ENCODE data around the gene FADS6.
"Not testable (repeated sequence)": the region's sequence is repeated elsewhere in the genome, so short reads cannot be mapped to it uniquely, and the experiment has no call there.

Gene FADS6

DNA sequence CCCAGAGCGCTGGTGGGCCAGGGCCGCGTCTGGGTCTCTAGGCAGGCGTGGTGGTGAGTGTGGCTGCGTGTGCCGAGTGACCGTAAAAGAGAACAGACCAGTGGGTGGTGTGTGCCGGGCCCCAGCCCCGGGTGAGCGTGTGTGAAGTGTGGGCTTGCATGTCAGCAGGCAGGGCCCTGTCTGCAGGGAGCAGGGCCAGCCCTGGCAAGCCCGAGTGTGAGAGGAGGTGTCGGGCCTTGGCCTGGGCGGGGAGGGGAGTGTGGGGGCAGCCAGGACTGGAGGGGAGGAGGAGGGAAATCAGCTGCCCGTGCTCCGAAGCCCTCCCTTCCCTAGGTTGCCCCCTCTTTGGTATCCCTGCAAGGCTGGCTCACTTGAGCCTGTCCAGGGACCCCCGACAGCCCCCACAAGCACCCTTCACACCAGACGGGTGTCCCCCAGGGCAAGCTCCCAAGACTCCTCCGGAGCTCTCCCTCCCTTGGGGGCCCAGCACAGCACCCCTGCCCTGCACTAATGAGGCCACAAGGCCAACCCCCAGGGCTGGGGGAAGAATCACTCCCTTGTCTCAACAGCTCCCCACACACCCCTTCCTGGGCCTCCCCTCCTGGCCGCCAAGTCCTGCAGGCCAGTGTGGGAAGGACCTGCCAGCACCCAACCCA lies 27.7 kb upstream of the FADS6 start:
- DNase-seq (ENCODE audit: low read depth in 2 of 3, low spot score in 1 of 3) = no peak

DNA sequence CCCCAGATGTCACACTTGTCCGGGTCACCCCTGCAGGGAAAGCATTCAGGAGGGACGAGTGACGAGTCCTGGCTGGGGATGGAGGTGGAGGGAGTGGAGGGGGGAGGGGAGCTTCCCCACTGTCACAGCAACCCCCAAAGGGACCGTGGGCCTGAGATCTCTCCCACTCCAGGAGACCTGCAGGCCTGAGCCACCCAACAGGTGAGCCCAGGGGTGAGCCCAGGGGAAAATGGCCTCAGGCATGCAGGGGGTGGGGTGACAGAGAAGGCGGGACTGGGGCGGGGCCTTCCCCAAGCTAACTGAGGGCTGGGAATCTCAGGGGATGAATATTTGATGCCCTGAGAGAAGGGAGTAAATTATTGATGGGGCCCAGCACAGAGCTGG lies 27.2 kb upstream of the FADS6 start:
- DNase-seq (ENCODE audit: low read depth in 2 of 3, low spot score in 1 of 3) = no peak

DNA sequence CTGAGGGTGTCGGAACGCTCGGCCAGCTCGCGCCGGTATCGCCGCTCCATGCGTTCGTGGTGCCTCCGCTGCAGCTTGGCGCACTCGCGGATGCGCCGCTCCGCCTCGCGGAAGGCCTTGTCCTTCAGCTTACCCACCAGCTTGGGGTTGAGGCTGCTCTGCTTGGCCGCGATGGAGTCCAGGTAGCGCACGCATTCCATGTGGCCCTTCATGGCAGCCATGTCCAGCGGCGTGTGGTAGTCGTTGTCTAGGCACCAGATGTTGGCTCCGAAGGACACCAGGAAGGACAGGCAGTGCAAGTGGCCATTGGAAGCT lies 26.8 kb upstream of the FADS6 start:
- DNase-seq (ENCODE audit: low read depth in 2 of 3, low spot score in 1 of 3) = no peak

DNA sequence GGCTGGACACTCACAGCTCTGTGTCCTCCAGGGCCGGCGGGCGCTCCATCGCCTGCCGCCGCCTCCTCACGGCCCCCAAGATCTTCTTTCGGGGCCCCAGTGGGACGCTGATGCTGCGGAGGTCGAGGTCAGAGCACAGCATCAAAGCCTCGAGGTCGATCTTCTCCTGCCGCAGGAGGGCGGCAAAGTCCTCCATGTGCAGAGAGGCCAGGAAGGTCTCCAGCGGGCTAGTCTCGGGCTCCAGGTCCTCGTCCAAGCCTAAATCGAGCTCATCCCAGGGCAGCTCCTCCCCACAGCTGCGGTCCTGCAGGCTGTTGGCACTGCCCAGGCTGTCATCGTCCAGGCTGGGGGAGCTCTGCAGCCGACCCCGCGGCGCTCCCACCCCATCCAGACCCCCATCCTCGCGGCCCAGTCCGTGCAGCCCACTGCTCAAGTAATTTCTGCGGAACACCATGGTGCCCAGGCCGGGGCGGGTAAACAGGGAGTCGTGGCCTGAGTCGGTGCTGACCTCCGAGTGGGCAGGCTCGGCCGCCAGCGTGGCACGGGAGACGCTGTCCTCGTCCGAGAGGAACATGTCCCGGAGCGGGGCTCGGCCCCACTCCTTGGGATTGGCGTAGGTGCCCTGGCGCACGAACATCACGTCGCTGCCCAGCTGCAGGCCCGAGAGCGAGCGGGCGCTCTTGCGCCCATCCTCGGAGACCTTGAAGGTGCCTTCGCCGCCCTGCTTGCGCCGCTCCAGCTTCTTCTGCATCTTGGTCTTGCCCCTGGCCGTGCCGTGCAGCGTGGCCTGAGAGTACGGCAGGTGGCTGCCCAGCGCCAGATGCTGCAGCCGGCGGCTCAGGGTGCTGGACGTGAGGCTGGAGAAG lies 26.2 kb upstream of the FADS6 start:
- no peak for DNase-seq (ENCODE audit: low read depth in 2 of 3, low spot score in 1 of 3)

DNA sequence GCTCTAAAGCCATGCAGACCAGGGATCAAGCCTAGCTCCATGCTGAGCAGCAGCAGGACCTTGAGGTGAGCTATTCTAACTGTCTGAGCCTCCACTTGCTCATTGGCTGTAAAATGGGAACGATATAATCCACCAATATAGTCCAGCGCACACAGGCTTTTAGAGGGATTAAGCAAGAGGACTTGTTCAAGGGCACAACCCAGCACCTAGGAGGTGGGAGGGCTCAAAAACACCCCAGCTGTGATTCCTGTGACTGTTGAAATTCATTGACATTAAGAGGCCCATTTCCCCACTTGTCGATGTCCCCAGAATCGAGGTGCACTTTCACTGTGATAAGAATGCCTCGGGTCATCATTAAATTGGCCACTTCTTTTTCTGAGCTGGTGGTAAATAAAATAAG lies 25.5 kb upstream of the FADS6 start:
- DNase-seq (ENCODE audit: low read depth in 2 of 3, low spot score in 1 of 3) = no peak

DNA sequence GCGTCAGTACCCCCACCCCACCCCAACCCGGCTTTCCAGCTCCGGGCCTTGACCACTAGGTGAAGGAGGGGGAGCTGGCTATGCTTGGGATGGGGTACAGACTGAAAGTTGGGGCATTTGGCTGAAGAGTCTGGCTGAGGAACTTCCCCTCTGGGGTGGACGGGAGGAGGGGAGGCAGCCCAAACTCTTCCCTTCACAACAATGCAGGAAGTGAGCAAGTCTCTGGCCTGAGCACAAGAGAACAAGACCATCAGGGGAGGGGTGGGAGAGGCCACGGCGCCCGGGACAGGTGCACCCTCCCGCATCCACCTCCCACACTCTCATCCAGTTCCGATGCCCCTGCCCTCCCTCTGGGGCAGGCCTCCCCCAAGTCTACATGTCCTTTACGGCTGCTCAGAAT lies 24.0 kb upstream of the FADS6 start:
- DNase-seq (ENCODE audit: low read depth in 2 of 3, low spot score in 1 of 3) = no peak

DNA sequence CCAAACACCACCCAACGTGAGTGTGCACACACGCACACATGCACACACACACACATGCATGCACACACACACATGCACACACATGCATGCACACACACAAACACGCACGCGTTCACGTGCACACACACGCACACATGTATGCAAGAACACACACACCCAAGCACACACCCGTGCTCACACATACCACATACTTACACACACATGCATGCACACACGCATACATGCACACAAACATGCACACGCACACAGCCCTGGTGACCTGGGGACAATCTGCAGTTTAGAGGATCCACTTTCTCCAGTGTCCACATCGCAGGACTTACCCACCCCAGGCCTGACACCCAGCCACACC lies 23.4 kb upstream of the FADS6 start:
- no peak for DNase-seq (ENCODE audit: low read depth in 2 of 3, low spot score in 1 of 3)

DNA sequence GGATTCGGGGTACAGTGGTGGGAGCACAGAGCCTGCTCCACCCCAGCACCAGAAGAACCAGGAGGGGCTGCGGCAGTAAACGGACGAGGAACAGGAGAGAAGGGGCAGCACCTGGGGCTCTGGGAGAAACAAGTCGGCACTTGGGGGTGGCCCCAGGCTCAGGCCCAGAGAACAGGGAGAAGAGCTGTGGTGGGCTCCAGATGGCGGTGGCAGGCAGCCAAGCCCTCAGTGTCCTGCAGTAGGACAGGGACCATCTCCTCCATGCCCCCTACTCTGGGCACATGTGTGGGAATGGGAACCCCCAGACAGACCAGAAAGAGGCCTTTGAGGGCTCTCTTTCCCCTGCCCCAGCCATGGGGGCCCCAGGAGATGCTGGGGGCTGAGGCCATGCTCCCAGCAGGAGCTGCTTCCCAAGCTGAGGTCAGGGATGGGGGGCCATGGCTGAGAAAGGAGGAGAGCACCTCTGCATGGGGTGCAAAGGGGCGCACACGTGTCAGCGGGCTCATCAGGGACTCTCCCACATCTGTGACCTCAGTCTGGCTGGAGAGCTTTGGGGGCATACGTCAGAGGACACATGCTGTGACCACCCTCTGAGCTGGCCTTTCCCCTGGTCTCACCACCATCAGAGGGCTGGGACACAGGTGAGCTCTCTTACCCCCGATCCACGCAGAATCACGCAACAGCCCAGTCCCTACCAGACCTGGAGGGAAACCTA lies 22.9 kb upstream of the FADS6 start:
- no peak for DNase-seq (ENCODE audit: low read depth in 2 of 3, low spot score in 1 of 3)

DNA sequence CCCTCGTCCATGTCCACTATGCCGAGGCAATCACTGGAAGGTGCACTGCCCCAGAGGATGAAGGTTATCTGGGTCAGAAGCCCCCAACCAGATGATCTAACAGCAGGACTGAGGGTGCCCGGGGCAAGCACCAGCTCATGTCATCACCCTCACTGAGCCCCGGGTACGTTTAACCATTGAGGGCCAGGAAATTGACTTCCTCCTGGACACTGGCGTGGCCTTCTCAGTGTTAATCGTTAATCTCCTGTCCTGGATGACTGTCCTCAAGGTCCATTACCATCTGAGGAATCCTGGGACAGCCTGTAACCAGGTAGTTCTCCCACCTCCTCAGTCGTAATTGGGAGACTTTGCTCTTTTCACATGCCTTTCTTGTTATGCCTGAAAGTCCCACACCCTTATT lies 18.0 kb upstream of the FADS6 start:
- DNase-seq (ENCODE audit: low read depth in 2 of 3, low spot score in 1 of 3) = not testable (repeated sequence)

DNA sequence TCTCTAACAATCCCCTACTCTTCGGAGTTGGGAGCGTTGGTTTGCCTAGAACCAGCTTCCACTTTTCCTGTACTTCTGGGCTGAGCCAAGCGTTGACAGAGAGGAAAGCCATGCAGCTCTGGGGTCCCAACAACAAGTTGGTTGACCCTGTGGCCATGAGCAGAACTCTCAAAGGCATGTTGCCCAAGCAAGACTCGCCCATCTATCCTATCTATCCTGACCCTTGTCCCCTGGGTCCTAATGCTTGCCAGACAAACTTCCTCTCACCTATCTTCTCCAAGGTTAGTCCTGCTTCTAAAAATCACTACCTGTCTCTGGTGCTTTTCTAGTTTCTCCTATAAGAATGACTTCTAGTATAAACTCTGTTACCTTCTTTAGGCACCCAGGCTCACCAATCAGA lies 15.7 kb upstream of the FADS6 start:
- not testable (repeated sequence) for DNase-seq (ENCODE audit: low read depth in 2 of 3, low spot score in 1 of 3)

DNA sequence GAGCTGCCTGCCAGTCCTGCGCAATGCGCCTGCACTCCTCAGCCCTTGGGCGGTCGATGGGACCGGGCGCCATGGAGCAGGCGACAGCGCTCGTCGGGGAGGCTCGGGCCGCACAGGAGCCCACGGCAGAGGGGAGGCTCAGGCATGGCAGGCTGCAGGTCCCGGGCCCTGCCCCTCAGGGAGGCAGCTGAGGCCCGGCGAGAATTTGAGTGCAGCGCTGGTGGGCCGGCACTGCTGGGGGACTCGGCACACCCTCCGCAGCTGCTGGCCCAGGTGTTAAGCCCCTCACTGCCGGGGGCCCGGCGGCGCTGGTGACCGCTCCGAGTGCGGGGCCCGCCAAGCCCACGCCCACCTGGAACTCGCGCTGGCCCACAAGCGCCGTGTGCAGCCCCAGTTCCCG lies 13.6 kb upstream of the FADS6 start:
- no peak for DNase-seq (ENCODE audit: low read depth in 2 of 3, low spot score in 1 of 3)

DNA sequence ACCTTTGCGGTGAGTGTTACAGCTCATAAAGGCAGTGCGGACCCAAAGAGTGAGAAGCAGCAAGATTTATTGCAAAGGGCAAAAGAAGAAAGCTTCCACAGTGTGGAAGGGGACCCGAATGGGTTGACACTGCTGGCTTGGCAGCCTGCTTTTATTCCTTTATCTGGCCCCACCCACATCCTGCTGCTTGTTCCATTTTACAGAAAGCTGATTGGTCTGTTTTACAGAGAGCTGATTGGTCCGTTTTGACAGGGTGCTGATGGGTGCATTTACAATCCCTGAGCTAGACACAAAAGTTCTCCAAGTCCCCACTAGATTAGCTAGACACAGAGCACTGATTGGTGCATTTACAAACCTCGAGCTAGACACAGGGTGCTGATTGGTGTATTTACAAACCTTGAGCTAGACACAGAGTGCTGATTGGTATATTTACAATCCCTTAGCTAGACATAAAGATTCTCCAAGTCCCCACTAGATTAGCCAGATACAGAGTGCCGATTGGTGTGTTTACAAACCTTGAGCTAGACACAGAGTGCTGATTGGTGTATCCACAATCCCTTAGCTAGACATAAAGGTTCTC lies 12.9 kb upstream of the FADS6 start:
- DNase-seq (ENCODE audit: low read depth in 2 of 3, low spot score in 1 of 3) = not testable (repeated sequence)

DNA sequence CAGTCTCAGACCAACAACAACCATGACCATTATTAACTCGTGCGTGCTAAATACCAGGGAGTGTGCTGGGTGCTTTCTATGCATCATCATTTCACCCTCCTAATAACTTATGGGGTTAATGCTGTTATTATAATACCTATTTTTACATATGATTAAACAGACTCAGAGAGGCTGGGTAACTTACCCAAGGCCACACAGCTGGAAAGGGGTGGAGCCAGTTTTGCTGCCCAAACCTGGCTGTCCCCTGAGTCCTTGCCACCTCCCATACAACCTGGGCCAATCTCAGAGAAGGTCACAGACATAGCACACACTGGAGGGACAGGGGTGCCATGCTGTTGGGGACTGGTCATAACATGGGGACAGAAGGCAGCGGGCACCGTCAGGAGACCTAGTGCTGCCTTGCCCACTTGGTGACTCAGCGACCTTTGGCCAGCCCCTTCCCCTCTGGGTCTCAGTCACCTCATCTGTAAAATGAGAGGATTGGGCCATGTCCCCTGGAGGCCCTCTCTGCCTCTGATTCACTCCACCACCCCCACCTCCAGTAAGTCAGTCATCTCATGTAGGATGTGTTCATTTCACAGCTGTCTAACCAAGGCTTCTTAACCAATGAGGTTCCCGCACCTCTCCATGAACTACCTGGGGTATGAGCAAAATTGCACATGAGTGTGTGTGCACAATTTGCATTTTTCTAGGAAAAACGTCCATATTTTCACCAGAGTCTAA lies 11.4 kb upstream of the FADS6 start:
- DNase-seq (ENCODE audit: low read depth in 2 of 3, low spot score in 1 of 3) = no peak

DNA sequence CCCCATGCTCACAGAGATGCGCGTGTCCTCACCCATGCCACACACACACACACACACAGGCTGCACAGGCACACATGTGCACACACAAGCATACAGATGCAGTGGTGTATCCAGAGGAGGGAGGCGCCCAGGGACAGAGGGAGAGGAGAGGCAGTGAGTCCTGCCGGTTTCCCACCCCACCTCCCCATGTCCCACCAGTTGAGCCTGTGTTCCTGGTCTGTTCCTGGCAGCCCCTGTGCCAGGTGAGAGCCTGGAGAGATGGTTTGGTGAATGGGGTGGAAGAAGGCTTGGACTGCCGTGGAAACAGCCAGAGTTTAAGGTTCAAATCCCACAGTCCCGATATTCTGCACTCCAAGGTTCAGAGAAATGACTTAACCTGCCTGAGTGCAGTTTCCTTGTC lies 10.2 kb upstream of the FADS6 start:
- DNase-seq (ENCODE audit: low read depth in 2 of 3, low spot score in 1 of 3) = no peak

DNA sequence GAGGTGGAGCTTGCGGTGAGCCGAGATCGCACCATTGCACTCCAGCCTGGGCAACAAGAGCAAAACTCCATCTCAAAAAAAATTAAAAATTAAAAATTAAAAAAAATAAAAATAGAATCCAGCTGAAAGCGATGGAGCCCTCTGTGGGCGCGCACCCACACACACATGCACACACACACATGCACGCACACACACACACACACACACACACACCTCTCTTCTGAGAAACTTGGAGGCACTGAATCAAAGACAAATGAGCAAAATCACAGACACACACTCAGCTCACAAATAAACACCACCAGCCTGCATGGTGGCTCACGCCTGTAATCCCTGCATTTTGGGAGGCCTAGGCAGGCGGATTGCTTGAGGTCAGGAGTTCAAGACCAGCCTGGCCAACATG lies 9.6 kb upstream of the FADS6 start:
- DNase-seq (ENCODE audit: low read depth in 2 of 3, low spot score in 1 of 3) = no peak

DNA sequence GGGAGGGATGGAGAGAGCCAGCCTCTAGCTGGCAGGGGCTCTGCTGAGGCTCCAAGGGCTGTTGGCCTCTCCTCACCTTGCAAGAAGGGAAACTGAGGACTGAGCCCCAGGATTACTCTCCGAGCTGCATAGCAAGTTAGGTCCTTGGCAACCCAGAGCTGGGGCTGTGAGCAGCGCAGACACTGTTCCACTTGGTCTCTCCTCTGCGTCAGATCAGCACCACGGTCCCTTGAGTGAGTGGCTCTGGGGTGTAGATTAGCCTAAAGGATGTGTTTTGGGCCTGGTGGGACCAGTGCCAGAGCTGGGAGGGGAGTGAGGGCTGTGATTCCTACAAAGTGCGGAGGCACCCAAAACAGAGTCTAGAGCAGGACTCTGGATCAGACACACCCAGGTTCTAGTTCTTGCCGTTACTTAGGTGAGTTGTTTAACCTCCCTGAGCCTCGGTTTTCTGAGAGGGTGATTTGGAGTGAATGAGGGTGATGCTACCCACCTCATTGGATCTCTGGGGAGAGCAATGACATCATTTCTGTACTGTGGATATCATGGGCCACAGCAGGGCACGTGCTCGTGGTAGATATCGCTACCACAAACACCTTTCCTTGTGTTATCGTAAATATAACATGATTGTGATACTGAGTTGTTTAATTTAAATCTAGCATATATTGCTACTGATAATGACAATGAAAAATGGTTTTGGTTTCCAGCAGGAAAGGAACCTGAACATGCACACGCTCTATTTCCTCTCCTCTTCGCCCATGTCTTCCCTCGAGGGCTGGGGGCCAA lies 8.1 kb upstream of the FADS6 start:
- no peak for DNase-seq (ENCODE audit: low read depth in 2 of 3, low spot score in 1 of 3)

DNA sequence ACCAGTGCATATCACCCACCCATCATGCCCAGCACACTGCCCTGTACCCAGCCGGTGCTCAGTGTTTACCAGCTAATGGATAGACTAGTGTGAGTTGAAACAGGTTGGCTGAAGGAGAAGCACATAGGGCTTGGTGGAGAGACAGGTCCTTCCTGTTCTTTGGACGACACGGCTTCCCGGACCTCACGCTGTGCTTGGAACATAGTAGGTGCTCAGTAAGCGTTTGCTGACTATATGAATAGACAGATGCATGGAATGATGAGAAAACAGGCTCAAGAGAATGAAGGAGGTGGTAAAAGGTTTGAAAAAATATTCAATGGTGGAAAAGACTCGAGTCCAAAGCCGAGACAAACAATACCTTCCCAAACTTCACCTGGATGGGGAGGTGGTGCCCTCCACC lies 6.8 kb upstream of the FADS6 start:
- DNase-seq (ENCODE audit: low read depth in 2 of 3, low spot score in 1 of 3) = no peak

DNA sequence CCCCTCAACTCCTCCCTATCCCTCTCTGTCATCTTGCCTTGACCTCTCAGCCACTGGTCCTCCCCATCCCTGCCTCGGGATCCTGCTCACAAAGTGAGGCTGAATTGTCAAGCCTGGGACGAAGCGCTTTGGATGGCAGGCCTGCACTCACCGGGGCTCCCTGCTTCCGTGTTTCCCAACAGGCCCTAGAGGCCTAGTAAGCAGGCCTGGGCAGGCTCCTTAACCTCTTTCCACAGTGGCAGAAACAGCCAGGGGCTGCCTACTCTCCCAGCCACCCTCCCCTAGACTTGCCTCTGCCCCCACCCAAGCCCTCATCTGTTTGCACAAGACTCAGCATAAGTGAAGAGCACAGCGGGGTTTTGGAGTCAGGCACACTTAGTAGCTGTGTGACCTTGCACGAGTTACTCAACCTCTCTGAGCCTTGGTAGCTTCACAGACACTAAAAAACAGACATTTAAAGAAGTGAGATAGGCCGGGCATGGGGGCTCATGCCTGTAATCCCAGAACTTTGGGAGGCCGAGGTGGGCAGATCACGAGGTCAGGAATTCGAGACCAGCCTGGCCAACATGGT lies 5.0 kb upstream of the FADS6 start:
- DNase-seq (ENCODE audit: low read depth in 2 of 3, low spot score in 1 of 3) = no peak

DNA sequence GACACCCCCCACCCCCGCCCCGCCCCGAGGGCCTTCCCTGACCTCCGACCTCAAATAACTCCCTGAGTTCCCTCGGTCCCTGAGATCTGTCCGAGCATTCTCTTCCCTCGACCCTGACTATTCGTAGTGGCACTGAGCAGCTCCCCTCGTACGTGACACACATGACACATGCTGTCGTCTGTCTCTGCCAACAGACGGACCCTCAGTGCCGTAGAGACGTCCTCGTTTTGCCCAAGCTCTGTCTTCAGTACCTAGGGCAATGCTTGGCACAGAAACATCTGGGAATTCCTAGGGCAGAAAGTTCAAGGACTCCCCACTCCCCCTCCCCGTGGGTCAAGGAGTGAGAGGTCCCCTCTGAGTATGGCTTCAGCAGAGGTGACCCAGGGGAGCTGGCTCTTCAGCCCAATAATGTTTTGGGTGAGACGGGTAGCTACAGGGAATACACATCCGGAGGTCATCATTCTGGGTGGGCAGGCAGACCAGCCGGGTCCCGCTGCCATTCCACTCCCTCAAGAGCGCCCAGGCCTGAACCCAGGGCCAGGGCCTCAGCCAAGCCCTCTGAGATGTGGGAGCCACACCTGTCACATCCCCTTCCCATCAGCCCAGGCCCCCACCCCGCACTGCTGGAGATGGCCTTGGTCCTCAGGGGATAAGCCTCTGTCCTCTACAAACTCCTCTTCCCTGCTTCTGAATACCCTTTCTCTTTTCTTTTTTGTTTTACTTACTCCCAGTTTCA lies 671 bp upstream of the FADS6 start:
- no peak for DNase-seq (ENCODE audit: low read depth in 2 of 3, low spot score in 1 of 3)
